H1 (cell line): ENCODE measurements around the gene COL19A1. TPM values are rescaled to one million over a fixed set of nuclear protein-coding genes. Genes with fewer than 3 reads are reported as not detected.

Experiments
- CHD7 ChIP-seq: fragments of 300-600 bp; sonication (generic); IDR thresholded peaks from 2 replicates; pipeline ENCODE4 v1.7.1; 2012; ENCODE audit warnings: low read length, moderate library complexity, mild to moderate bottlenecking, inconsistent platforms; ENCODE audit not compliant: insufficient replicate concordance
- polyA plus RNA-seq, 7 experiments: library from polyadenylated mRNA; depleted of rRNA in 3 of 7; stranded (reverse) in 5 of 7; unstranded in 2 of 7; fragments of >200 nt in 5 of 7; fragments of 200-250 nt in 2 of 7; gene quantifications; 1 replicate in 5 of 7; 2 replicates in 1 of 7; 4 replicates in 1 of 7; pipeline versions ENCODE4 v1.2.1 to v1.2.3, GENCODE V29; 2011 to 2013; ENCODE audit warnings: missing spikeins in 2 of 7, mixed read lengths in 2 of 7
- total RNA-seq: library from RNA; stranded (reverse); fragmentation: NEBNext Ultra II Directional; extraction: Animal tissue kit (Norgen Biotek cat#: 25700); gene quantifications from 2 replicates; pipeline ENCODE4 v1.2.1, GENCODE V29; 2021
- TF ChIP-seq, protein P1 (sequence below): IDR thresholded peaks from 2 replicates; pipeline ENCODE4 v1.6.1; 2012; ENCODE audit warnings: inconsistent platforms

The COL19A1 gene
- total and polyA plus RNA-seq, 2 of the 8 experiments (the other 6 are each of a cell fraction or from before 2014, with no cell fraction given) = not detected

GRCh38 chr6:69887714-69888345 is 21.5 kb downstream of the COL19A1 start (continued):
- TF ChIP-seq CHD7 = no peak
- TF ChIP-seq, protein P1, sequence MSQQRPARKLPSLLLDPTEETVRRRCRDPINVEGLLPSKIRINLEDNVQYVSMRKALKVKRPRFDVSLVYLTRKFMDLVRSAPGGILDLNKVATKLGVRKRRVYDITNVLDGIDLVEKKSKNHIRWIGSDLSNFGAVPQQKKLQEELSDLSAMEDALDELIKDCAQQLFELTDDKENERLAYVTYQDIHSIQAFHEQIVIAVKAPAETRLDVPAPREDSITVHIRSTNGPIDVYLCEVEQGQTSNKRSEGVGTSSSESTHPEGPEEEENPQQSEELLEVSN = peak; percentile 72
